Panc1 (cell line): ENCODE measurements around the gene CFAP299. TPM values are rescaled to one million over a fixed set of nuclear protein-coding genes. Genes with fewer than 3 reads are reported as not detected.

Source experiments
- ATAC-seq: fragments of 200-7000 bp; cut with Tn5 transposase; 2 replicates; pipeline ENCODE4 v1.9.1; 2020; ENCODE audit warnings: mild to moderate bottlenecking, moderate library complexity
- BruUV-seq: library from RNA; stranded (reverse); fragments of 400-500 nt; replicated peaks from 2 replicates; lab custom pipeline; 2021; lab: Mats Ljungman, UMichigan
- CTCF ChIA-PET: fragments of 300-600 bp; sonication (Branson Sonifier 250); formaldehyde crosslinking; loops from one replicate; lab custom pipeline; 2022; ENCODE audit warnings: antibody characterized with exemption; lab: Charles Lee
- POLR2A ChIA-PET: fragments of 300-600 bp; sonication (Branson Sonifier 250); formaldehyde crosslinking; loops from one replicate; lab custom pipeline; 2022; ENCODE audit warnings: antibody characterized with exemption; lab: Charles Lee
- DNase-seq: peaks from one replicate; pipeline ENCODE4 v3.0.0-alpha.2; 2010; ENCODE audit warnings: low read depth, low spot score
- H3K27ac ChIP-seq: 2 replicates; pipeline ENCODE4 v1.5.1; 2011; ENCODE audit warnings: mild to moderate bottlenecking, low read length, inconsistent platforms
- H3K27me3 ChIP-seq: fragments of 200-500 bp; sonication (Bioruptor generic); 2 replicates; pipeline ENCODE4 v1.6.0; 2014; ENCODE audit warnings: low read length, inconsistent platforms; ENCODE audit not compliant: control insufficient read depth, insufficient read depth
- H3K36me3 ChIP-seq: fragments of 200-500 bp; sonication (Bioruptor generic); 2 replicates; pipeline ENCODE4 v1.5.1; 2014; ENCODE audit warnings: inconsistent platforms, mild to moderate bottlenecking, low read length, moderate library complexity; ENCODE audit not compliant: control insufficient read depth, insufficient read depth
- H3K4me1 ChIP-seq: 2 replicates; pipeline ENCODE4 v1.5.1; 2011; ENCODE audit warnings: inconsistent platforms, mild to moderate bottlenecking, low read length, moderate library complexity; ENCODE audit not compliant: control insufficient read depth, insufficient read depth
- H3K4me3 ChIP-seq, 2 experiments: 2 replicates each; pipeline ENCODE4 v1.5.1; 2011 to 2012; ENCODE audit warnings: low read depth in 2 of 2, low read length in 2 of 2, mild to moderate bottlenecking in 2 of 2, inconsistent platforms in 1 of 2, moderate library complexity in 1 of 2
- H3K9me3 ChIP-seq: fragments of 200-500 bp; sonication (Bioruptor generic); 2 replicates; pipeline ENCODE4 v1.5.1; 2014; ENCODE audit warnings: low read depth, mild to moderate bottlenecking, inconsistent platforms, low read length, moderate library complexity; ENCODE audit not compliant: control insufficient read depth, insufficient read depth
- POLR2AphosphoS5 ChIP-seq: IDR thresholded peaks from 2 replicates; pipeline ENCODE4 v1.6.1; 2012; ENCODE audit warnings: mild to moderate bottlenecking, low read depth, low read length, moderate library complexity
- SIN3A ChIP-seq: IDR thresholded peaks from 2 replicates; pipeline ENCODE4 v1.6.1; 2012; ENCODE audit warnings: low read depth, mild to moderate bottlenecking, low read length, moderate library complexity, borderline replicate concordance; ENCODE audit not compliant: insufficient read depth
- TCF7L2 ChIP-seq: IDR thresholded peaks from 2 replicates; pipeline ENCODE4 v1.6.1; 2011; ENCODE audit warnings: mild to moderate bottlenecking, low read depth, low read length, inconsistent platforms
- in situ Hi-C: cut with HindIII; loops from 2 replicates; pipeline ENCODE4 v1.10.0; 2016; ENCODE audit warnings: low sequenced_read_pairs, low pct_unique_long_range_greater_than_20kb
- intact Hi-C: fragments of 100-400 bp; cut with micrococcal nuclease; formaldehyde crosslinking; loops from one replicate; pipeline ENCODE4 v1.10.0; 2022; ENCODE audit not compliant: unreplicated experiment
- total RNA-seq: library from RNA; stranded (reverse); gene quantifications from one replicate; pipeline ENCODE4 v1.2.1, GENCODE V29; 2021; ENCODE audit not compliant: unreplicated experiment
- TF ChIP-seq, protein P1 (sequence below): fragments of 450-650 bp; IDR thresholded peaks from 2 replicates; pipeline ENCODE4 v1.5.1; 2017; ENCODE audit warnings: mild to moderate bottlenecking
- TF ChIP-seq, protein P2 (sequence below), 2 experiments: IDR thresholded peaks; 2 replicates each; pipeline ENCODE4 v1.6.1; 2011 to 2012; ENCODE audit warnings: low read depth in 2 of 2, control low read depth in 1 of 2, low read length in 1 of 2, mild to moderate bottlenecking in 1 of 2, moderate library complexity in 1 of 2; ENCODE audit not compliant: insufficient read depth in 1 of 2

Gene CFAP299
- total RNA-seq, 1 experiment from 2014 or later = not detected

DNA sequence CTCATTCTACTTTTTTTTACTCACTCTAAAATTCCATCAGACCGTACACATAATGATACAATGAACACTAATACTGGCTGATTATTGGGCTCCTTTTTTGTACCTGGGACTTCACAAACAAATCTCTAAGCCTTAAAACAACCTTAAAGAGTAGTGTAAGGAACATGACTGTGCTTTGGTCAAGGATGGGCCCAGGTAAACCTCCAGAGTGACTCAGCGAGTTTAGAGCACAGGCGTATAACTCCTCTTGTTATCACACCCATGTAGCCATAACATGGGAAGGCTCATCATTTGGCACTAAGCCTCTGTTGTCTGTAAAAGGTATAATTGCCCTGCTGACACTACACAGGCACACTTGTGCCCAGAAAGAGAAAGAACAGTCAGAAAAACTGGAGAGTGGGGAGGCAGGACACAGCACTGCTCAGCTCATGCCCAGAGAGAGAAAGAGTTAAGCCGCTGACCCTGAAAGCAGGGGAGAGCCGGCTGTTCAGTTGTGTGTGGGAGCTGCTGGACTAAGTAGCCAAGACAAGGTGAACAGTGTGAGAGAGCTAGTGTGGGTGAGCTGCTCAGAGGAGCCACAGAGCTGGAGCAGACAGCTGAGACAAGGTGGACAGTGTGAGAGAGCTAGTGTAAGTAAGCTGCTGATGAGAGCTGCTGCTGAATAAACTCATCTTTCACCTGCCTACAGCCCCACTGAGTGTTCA is 375.4 kb downstream of the CFAP299 start:
- Histone ChIP-seq H3K4me3 (no peak overlapping the region), H3K9me3 (no peaks in the 10 kb centered on the region), H3K27ac (no peak overlapping the region), H3K4me1 (no peaks in the 10 kb centered on the region), H3K36me3 (no peaks in the 10 kb centered on the region), H3K27me3 (no peaks in the 10 kb centered on the region)
- no TSS peak for BruUV-seq
- TF ChIP-seq SIN3A (no peak), POLR2AphosphoS5 (no peak), TCF7L2 (no peak)
- TF ChIP-seq, protein P1, sequence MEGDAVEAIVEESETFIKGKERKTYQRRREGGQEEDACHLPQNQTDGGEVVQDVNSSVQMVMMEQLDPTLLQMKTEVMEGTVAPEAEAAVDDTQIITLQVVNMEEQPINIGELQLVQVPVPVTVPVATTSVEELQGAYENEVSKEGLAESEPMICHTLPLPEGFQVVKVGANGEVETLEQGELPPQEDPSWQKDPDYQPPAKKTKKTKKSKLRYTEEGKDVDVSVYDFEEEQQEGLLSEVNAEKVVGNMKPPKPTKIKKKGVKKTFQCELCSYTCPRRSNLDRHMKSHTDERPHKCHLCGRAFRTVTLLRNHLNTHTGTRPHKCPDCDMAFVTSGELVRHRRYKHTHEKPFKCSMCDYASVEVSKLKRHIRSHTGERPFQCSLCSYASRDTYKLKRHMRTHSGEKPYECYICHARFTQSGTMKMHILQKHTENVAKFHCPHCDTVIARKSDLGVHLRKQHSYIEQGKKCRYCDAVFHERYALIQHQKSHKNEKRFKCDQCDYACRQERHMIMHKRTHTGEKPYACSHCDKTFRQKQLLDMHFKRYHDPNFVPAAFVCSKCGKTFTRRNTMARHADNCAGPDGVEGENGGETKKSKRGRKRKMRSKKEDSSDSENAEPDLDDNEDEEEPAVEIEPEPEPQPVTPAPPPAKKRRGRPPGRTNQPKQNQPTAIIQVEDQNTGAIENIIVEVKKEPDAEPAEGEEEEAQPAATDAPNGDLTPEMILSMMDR = no peak
- TF ChIP-seq, protein P2, sequence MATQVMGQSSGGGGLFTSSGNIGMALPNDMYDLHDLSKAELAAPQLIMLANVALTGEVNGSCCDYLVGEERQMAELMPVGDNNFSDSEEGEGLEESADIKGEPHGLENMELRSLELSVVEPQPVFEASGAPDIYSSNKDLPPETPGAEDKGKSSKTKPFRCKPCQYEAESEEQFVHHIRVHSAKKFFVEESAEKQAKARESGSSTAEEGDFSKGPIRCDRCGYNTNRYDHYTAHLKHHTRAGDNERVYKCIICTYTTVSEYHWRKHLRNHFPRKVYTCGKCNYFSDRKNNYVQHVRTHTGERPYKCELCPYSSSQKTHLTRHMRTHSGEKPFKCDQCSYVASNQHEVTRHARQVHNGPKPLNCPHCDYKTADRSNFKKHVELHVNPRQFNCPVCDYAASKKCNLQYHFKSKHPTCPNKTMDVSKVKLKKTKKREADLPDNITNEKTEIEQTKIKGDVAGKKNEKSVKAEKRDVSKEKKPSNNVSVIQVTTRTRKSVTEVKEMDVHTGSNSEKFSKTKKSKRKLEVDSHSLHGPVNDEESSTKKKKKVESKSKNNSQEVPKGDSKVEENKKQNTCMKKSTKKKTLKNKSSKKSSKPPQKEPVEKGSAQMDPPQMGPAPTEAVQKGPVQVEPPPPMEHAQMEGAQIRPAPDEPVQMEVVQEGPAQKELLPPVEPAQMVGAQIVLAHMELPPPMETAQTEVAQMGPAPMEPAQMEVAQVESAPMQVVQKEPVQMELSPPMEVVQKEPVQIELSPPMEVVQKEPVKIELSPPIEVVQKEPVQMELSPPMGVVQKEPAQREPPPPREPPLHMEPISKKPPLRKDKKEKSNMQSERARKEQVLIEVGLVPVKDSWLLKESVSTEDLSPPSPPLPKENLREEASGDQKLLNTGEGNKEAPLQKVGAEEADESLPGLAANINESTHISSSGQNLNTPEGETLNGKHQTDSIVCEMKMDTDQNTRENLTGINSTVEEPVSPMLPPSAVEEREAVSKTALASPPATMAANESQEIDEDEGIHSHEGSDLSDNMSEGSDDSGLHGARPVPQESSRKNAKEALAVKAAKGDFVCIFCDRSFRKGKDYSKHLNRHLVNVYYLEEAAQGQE (IDR thresholded peaks at IDR 0.05; ENCODE audit: insufficient read depth in 1 of 2, low read depth in 2 of 2, low read length in 1 of 2) = no peak
- ATAC-seq (no peak), DNase-seq (no peak)
- ChIA-PET CTCF (no interaction called here), POLR2A (no interaction called here)
- in situ Hi-C loops (no loop called here), intact Hi-C loops (no loop called here)

DNA sequence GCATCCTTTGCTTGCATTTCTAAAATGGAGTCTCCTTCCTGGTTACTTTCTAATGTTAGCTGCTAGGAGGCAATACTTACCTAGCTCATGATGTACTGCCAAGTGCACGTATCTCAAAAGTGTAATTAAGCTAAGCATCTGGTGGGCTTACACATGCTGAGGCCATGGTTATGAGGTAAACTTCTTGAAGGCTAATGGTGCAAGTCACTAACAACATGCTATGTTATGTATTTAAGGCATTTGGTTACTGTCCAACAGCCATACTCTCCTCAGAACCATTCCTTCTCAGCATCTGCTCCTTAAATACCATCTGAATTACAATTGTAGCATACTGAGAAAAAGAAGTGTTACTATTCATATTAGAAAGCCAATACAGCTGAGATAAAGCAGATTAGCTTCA is 376.4 kb downstream of the CFAP299 start:
- H3K27me3 ChIP-seq = no peaks in the 10 kb centered on the region
- BruUV-seq = no TSS peak
- no peaks in the 10 kb centered on the region for H3K9me3 ChIP-seq
- H3K4me1 ChIP-seq = no peaks in the 10 kb centered on the region
- CTCF ChIA-PET = no interaction called here
- in situ Hi-C loops = no loop called here
- DNase-seq = no peak
- TF ChIP-seq POLR2AphosphoS5 (no peak), TCF7L2 (no peak), SIN3A (no peak)
- TF ChIP-seq, protein P1 = no peak
- TF ChIP-seq, protein P2 (IDR thresholded peaks at IDR 0.05; ENCODE audit: insufficient read depth in 1 of 2, low read depth in 2 of 2, low read length in 1 of 2) = no peak
- H3K36me3 ChIP-seq = no peaks in the 10 kb centered on the region
- no peak overlapping the region for H3K27ac ChIP-seq
- POLR2A ChIA-PET = no interaction called here
- no peak overlapping the region for H3K4me3 ChIP-seq
- intact Hi-C loops = no loop called here
- no peak for ATAC-seq
